WTC11 (cell line): ENCODE data around the gene PFN1. TPM values are rescaled to one million over a fixed set of nuclear protein-coding genes. Genes with fewer than 3 reads are reported as not detected.
"Not testable (repeated sequence)": the region's sequence is repeated elsewhere in the genome, so short reads cannot be mapped to it uniquely, and the experiment has no call there.

Experiments
- ATAC-seq: fragments of 200-7000 bp; cut with Tn5 transposase; 2 replicates; pipeline ENCODE4 v1.10.0; 2021; ENCODE audit warnings: mild to moderate bottlenecking, moderate library complexity
- CTCF ChIA-PET: fragments of 300-600 bp; sonication (Branson Sonifier 250); formaldehyde crosslinking; loops from one replicate; lab custom pipeline; 2021; ENCODE audit warnings: antibody characterized with exemption; lab: Charles Lee
- POLR2A ChIA-PET: fragments of 350-600 bp; sonication (Branson Sonifier 250); formaldehyde crosslinking; loops from one replicate; lab custom pipeline; 2021; ENCODE audit warnings: antibody characterized with exemption; lab: Charles Lee
- DNase-seq: peaks from one replicate; pipeline ENCODE4 v3.0.0; 2021; ENCODE audit warnings: low spot score
- H3K27ac Mint-ChIP-seq: 2 replicates; pipeline ENCODE4 v1.8.0; 2021; ENCODE audit warnings: mixed read lengths
- H3K27me3 Mint-ChIP-seq: 2 replicates; pipeline ENCODE4 v1.8.0; 2021; ENCODE audit warnings: low read depth, mild to moderate bottlenecking, moderate library complexity, mixed read lengths
- H3K36me3 Mint-ChIP-seq: 2 replicates; pipeline ENCODE4 v1.8.0; 2021; ENCODE audit warnings: mixed read lengths
- H3K4me1 Mint-ChIP-seq: 2 replicates; pipeline ENCODE4 v1.8.0; 2022; ENCODE audit warnings: mixed read lengths
- H3K4me3 Mint-ChIP-seq: 2 replicates; pipeline ENCODE4 v1.8.0; 2021; ENCODE audit warnings: mild to moderate bottlenecking, moderate library complexity, mixed read lengths
- H3K9me3 Mint-ChIP-seq: 2 replicates; pipeline ENCODE4 v1.8.0; 2021; ENCODE audit warnings: mixed read lengths
- ATF1 ChIP-seq: sonication (generic); formaldehyde crosslinking; IDR thresholded peaks from 2 replicates; pipeline ENCODE4 v1.8.1; 2023; ENCODE audit warnings: mild to moderate bottlenecking, moderate library complexity, missing genetic modification reagents
- CTCF ChIP-seq: fragments of 200-600 bp; IDR thresholded peaks from 2 replicates; pipeline ENCODE4 v1.8.0; 2022; ENCODE audit warnings: antibody characterized with exemption
- ETV6 ChIP-seq: sonication (generic); formaldehyde crosslinking; IDR thresholded peaks from 2 replicates; pipeline ENCODE4 v1.8.1; 2022; ENCODE audit warnings: mild to moderate bottlenecking, missing genetic modification reagents
- GABPB1 ChIP-seq: sonication (generic); formaldehyde crosslinking; IDR thresholded peaks from 2 replicates; pipeline ENCODE4 v1.8.1; 2023; ENCODE audit warnings: mild to moderate bottlenecking, missing genetic modification reagents
- NFE2L1 ChIP-seq: sonication (generic); formaldehyde crosslinking; IDR thresholded peaks from 2 replicates; pipeline ENCODE4 v1.8.1; 2023; ENCODE audit warnings: missing genetic modification reagents
- RELA ChIP-seq: sonication (generic); formaldehyde crosslinking; IDR thresholded peaks from 2 replicates; pipeline ENCODE4 v1.8.1; 2022; ENCODE audit warnings: missing genetic modification reagents, mild to moderate bottlenecking, borderline replicate concordance
- SMAD3 ChIP-seq: sonication (generic); formaldehyde crosslinking; IDR thresholded peaks from 2 replicates; pipeline ENCODE4 v1.8.0; 2022; ENCODE audit warnings: missing genetic modification reagents, mild to moderate bottlenecking, borderline replicate concordance
- SP1 ChIP-seq: sonication (generic); formaldehyde crosslinking; conservative IDR thresholded peaks from 2 replicates; pipeline ENCODE4 v1.8.1; 2022; ENCODE audit warnings: missing genetic modification reagents
- USF1 ChIP-seq: sonication (generic); formaldehyde crosslinking; IDR thresholded peaks from 2 replicates; pipeline ENCODE4 v1.8.0; 2022; ENCODE audit warnings: mild to moderate bottlenecking, missing genetic modification reagents
- ZBTB43 ChIP-seq: sonication (generic); formaldehyde crosslinking; IDR thresholded peaks from 2 replicates; pipeline ENCODE4 v1.8.1; 2023; ENCODE audit warnings: mild to moderate bottlenecking, missing genetic modification reagents
- ZNF121 ChIP-seq: sonication (generic); formaldehyde crosslinking; IDR thresholded peaks from 2 replicates; pipeline ENCODE4 v1.8.0; 2023; ENCODE audit warnings: missing genetic modification reagents
- total RNA-seq: library from RNA; stranded (reverse); gene quantifications from 3 replicates; pipeline ENCODE4 v1.2.3, GENCODE V29; 2021
- TF ChIP-seq, protein P1 (sequence below): sonication (generic); formaldehyde crosslinking; IDR thresholded peaks from 2 replicates; pipeline ENCODE4 v1.8.1; 2023; ENCODE audit warnings: mild to moderate bottlenecking, moderate library complexity, missing genetic modification reagents
- TF ChIP-seq, protein P2 (sequence below): sonication (generic); formaldehyde crosslinking; IDR thresholded peaks from 2 replicates; pipeline ENCODE4 v1.8.1; 2022; ENCODE audit warnings: low read depth, missing genetic modification reagents, borderline replicate concordance

Gene PFN1
- total RNA-seq, 1 experiment from 2014 or later = 1,289 TPM

DNA sequence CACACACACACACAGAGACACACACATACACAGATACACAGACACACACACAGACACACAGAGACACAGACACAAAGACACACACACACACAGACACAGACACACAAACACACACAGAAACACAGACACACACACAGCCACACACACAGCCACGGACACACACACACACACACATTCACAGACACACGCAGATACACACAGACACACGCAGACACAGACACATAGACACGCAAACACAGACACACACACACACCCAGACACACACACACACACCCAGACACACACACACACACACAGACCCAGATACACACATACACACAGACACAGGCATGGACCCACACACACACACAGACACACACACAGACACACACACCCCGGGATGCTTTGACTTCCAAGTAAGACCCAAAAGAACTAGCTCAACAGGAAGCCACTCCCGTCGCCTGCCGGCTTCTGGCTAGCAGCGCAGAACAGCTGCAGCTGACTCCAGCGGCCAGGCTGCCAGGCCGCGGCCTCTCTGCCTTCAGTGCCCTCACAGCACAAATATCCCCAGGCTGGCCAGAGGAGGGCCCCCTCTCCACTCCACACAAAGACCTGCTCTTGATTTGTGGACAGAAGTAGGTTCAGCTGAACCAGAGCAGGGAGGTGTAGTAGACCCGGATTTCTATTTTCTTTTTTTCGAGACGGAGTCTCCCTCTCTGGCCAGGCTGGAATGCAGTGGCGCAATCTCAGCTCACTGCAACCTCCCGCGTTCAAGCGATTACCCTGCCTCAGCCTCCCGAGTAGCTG, 39.4 kb downstream of the PFN1 start:
- ATAC-seq = peak; percentile 94
- CTCF ChIA-PET = interaction anchor here (0.6 to 2.7 kb wide), 51 partner anchors 9 to 342 kb away, joined by 3 to 49 read pairs (median 4); partner anchors contain the start of genes ARRB2, C17orf107, ENO3 and GP1BA

DNA sequence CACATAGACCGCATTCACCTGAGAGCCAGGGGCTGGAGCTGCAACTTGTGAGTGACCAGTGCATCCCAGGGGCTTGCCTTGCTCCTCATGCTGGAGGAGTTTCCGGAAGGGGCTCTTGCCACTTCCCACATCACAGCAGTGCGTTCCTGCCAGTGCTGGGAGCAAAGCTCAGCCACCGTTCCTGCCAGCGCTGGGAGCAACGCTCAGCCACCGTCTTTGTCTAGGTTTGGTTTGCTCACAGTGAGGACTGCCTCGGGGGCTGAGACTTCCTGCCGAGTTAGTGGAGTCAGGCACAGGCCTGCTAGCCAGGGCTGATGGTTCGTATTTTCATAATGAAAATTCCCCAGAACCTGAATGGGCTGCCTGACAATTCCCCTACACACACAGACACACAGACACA, 40.0 kb downstream of the PFN1 start:
- Mint-ChIP-seq H3K36me3 (no peaks in the 10 kb centered on the region), H3K4me1 (peaks cover 13% of the 10 kb centered on the region), H3K4me3 (no peak overlapping the region), H3K9me3 (no peaks in the 10 kb centered on the region), H3K27ac (no peak overlapping the region), H3K27me3 (peaks cover 5% of the 10 kb centered on the region; the same call in 1 of the 2 replicates)
- POLR2A ChIA-PET = interaction anchor here (1.1 to 2.1 kb wide), 6 partner anchors 8 to 64 kb away, joined by 3 to 12 read pairs (median 6); partner anchors contain the start of genes C17orf107, ENO3 and RNF167
- ATAC-seq (peak; percentile 44), DNase-seq (peak; percentile 50)
- CTCF ChIA-PET = interaction anchor here (0.6 to 2.7 kb wide), 45 partner anchors 9 to 283 kb away, joined by 3 to 49 read pairs (median 4); partner anchors contain the start of genes ARRB2, C17orf107, ENO3 and GP1BA
- TF ChIP-seq, protein P1, sequence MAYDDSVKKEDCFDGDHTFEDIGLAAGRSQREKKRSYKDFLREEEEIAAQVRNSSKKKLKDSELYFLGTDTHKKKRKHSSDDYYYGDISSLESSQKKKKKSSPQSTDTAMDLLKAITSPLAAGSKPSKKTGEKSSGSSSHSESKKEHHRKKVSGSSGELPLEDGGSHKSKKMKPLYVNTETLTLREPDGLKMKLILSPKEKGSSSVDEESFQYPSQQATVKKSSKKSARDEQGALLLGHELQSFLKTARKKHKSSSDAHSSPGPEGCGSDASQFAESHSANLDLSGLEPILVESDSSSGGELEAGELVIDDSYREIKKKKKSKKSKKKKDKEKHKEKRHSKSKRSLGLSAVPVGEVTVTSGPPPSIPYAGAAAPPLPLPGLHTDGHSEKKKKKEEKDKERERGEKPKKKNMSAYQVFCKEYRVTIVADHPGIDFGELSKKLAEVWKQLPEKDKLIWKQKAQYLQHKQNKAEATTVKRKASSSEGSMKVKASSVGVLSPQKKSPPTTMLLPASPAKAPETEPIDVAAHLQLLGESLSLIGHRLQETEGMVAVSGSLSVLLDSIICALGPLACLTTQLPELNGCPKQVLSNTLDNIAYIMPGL (CRISPR knock-in tag) = no peak
- TF ChIP-seq GABPB1 (CRISPR knock-in tag) = 0 out of 2 replicates have a peak, but pooled peaks have one; percentile 26
- no peak for TF ChIP-seq USF1
- TF ChIP-seq ATF1 = no peak

More for the DNA sequence above, 39.4 kb downstream of the PFN1 start:
- Mint-ChIP-seq H3K36me3 (no peaks in the 10 kb centered on the region), H3K4me1 (peaks cover 10% of the 10 kb centered on the region), H3K9me3 (no peaks in the 10 kb centered on the region), H3K27ac (no peak overlapping the region), H3K4me3 (no peak overlapping the region), H3K27me3 (peaks cover 5% of the 10 kb centered on the region; the same call in 1 of the 2 replicates)
- TF ChIP-seq SP1 (CRISPR knock-in tag) = 0 out of 2 replicates have a peak, but pooled peaks have one; percentile 15
- no peak for TF ChIP-seq RELA (CRISPR knock-in tag)
- TF ChIP-seq ZBTB43 (CRISPR knock-in tag) = peak; percentile 23; the same call in 1 of the 2 replicates
- no peak for TF ChIP-seq SMAD3 (CRISPR knock-in tag)
- TF ChIP-seq, protein P2, sequence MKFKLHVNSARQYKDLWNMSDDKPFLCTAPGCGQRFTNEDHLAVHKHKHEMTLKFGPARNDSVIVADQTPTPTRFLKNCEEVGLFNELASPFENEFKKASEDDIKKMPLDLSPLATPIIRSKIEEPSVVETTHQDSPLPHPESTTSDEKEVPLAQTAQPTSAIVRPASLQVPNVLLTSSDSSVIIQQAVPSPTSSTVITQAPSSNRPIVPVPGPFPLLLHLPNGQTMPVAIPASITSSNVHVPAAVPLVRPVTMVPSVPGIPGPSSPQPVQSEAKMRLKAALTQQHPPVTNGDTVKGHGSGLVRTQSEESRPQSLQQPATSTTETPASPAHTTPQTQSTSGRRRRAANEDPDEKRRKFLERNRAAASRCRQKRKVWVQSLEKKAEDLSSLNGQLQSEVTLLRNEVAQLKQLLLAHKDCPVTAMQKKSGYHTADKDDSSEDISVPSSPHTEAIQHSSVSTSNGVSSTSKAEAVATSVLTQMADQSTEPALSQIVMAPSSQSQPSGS (CRISPR knock-in tag) = no peak
- peak; percentile 68 for TF ChIP-seq CTCF
- TF ChIP-seq ETV6 = 0 out of 2 replicates have a peak, but pooled peaks have one; percentile 14
- peak; percentile 52; the same call in 1 of the 2 replicates for TF ChIP-seq GABPB1 (CRISPR knock-in tag)
- TF ChIP-seq NFE2L1 (CRISPR knock-in tag) = peak; percentile 40; the same call in 1 of the 2 replicates
- 0 out of 2 replicates have a peak, but pooled peaks have one; percentile 34 for TF ChIP-seq ZNF121 (CRISPR knock-in tag)
- POLR2A ChIA-PET = interaction anchor here (0.7 to 2.1 kb wide), 9 partner anchors 9 to 64 kb away, joined by 3 to 12 read pairs (median 5); partner anchors contain the start of genes C17orf107, ENO3, GP1BA and RNF167
- DNase-seq = peak; percentile 90

DNA sequence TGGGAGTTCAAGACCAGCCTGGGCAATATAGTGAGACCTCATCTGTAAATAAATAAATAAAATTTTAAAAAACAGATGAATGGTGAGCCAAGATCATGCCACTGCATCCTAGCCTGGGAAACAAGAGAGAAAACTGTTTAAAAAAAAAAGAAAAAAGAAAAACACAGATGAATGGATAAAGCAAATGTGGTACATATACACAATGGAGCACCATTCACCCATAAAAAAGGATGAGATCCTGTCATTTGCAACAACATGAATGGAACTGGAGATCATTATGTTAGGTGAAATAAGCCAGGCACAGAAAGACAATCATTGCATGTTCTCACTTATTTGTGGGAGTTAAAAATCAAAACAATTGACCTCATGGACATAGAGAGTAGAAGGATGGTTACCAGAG, 41.7 kb downstream of the PFN1 start:
- CTCF ChIA-PET, H3K9me3 Mint-ChIP-seq, H3K4me3 Mint-ChIP-seq, H3K36me3 Mint-ChIP-seq, H3K27ac Mint-ChIP-seq, POLR2A ChIA-PET, DNase-seq, H3K27me3 Mint-ChIP-seq, ATAC-seq: not testable (repeated sequence)
- H3K4me1 Mint-ChIP-seq = peaks cover 15% of the 10 kb centered on the region
